IMR-90 (cell line): ENCODE measurements around the gene MAGED1. TPM values are rescaled to one million over a fixed set of nuclear protein-coding genes. Genes with fewer than 3 reads are reported as not detected.

ENCODE experiments used
- ATAC-seq: fragments of 200-7000 bp; cut with Tn5 transposase; 2 replicates; pipeline ENCODE4 v1.9.1; 2020; ENCODE audit warnings: low read depth, mild to moderate bottlenecking, moderate library complexity
- BruUV-seq: library from RNA; stranded (reverse); fragments of 400-500 nt; replicated peaks from 2 replicates; lab custom pipeline; 2021; lab: Mats Ljungman, UMichigan
- CTCF ChIA-PET: fragments of 300-600 bp; formaldehyde crosslinking; extraction: SDS; loops from one replicate; lab custom pipeline; 2021; ENCODE audit warnings: antibody characterized with exemption; lab: Yijun Ruan, JAX
- POLR2A ChIA-PET: fragments of 300-600 bp; sonication (Branson Sonifier 250); formaldehyde crosslinking; loops from one replicate; lab custom pipeline; 2022; ENCODE audit warnings: antibody characterized with exemption; ENCODE audit not compliant: unreplicated experiment; lab: Charles Lee
- DNase-seq: peaks from one replicate; pipeline ENCODE4 v3.0.0; 2013
- H2AFZ ChIP-seq: replicated peaks from 2 replicates; pipeline ENCODE3; 2013; ENCODE audit warnings: low read length, mild to moderate bottlenecking; ENCODE audit not compliant: poor library complexity
- H2AK5ac ChIP-seq: 2 replicates; pipeline ENCODE4 v1.6.1; 2013; ENCODE audit warnings: low read depth, low read length, inconsistent platforms
- H2AK9ac ChIP-seq: replicated peaks from 2 replicates; pipeline ENCODE3; 2013; ENCODE audit warnings: mild to moderate bottlenecking, low read depth, low read length, moderate library complexity; ENCODE audit not compliant: poor library complexity
- H2BK120ac ChIP-seq: 2 replicates; pipeline ENCODE4 v1.6.1; 2013; ENCODE audit warnings: low read depth, low read length, inconsistent platforms
- H2BK15ac ChIP-seq: 3 replicates; pipeline ENCODE4 v1.6.1; 2013; ENCODE audit warnings: low read depth, low read length, inconsistent platforms
- H2BK20ac ChIP-seq: 2 replicates; pipeline ENCODE4 v1.6.1; 2013; ENCODE audit warnings: low read depth, mild to moderate bottlenecking, inconsistent platforms, low read length, moderate library complexity
- H2BK5ac ChIP-seq: 2 replicates; pipeline ENCODE4 v1.6.1; 2013; ENCODE audit warnings: mild to moderate bottlenecking, low read depth, low read length, inconsistent platforms; ENCODE audit not compliant: poor library complexity, severe bottlenecking
- H3K14ac ChIP-seq: replicated peaks from 2 replicates; pipeline ENCODE4 v1.6.1; 2013; ENCODE audit warnings: low read depth, low read length, inconsistent platforms
- H3K18ac ChIP-seq: 2 replicates; pipeline ENCODE4 v1.6.1; 2013; ENCODE audit warnings: low read depth, low read length, control low read depth
- H3K23ac ChIP-seq: 2 replicates; pipeline ENCODE4 v1.6.1; 2013; ENCODE audit warnings: low read depth, low read length, inconsistent platforms
- H3K27ac ChIP-seq: 2 replicates; pipeline ENCODE4 v1.5.1; 2013; ENCODE audit warnings: mild to moderate bottlenecking, control low read depth, low read length; ENCODE audit not compliant: insufficient read depth
- H3K27me3 ChIP-seq: 2 replicates; pipeline ENCODE4 v1.6.1; 2013; ENCODE audit warnings: low read length; ENCODE audit not compliant: control insufficient read depth, insufficient read depth
- H3K36me3 ChIP-seq: 2 replicates; pipeline ENCODE4 v1.6.1; 2013; ENCODE audit warnings: low read length, mixed read lengths; ENCODE audit not compliant: control insufficient read depth, insufficient read depth
- H3K4ac ChIP-seq: 2 replicates; pipeline ENCODE4 v1.6.1; 2013; ENCODE audit warnings: low read depth, low read length, inconsistent platforms
- H3K4me1 ChIP-seq: 2 replicates; pipeline ENCODE4 v1.6.1; 2013; ENCODE audit warnings: low read length, mixed read lengths; ENCODE audit not compliant: control insufficient read depth, insufficient read depth
- H3K4me2 ChIP-seq: 2 replicates; pipeline ENCODE4 v1.6.1; 2013; ENCODE audit warnings: low read depth, mild to moderate bottlenecking, control low read depth, low read length, moderate library complexity
- H3K4me3 ChIP-seq: 2 replicates; pipeline ENCODE4 v1.5.1; 2013; ENCODE audit warnings: low read depth, mild to moderate bottlenecking, control low read depth, low read length, moderate library complexity; ENCODE audit not compliant: insufficient read depth
- H3K56ac ChIP-seq: 2 replicates; pipeline ENCODE4 v1.6.1; 2013; ENCODE audit warnings: low read length, inconsistent platforms; ENCODE audit not compliant: insufficient read depth; ENCODE audit errors: extremely low read depth
- H3K79me1 ChIP-seq, 2 experiments: 2 replicates each; pipeline ENCODE4 v1.6.1; 2013; ENCODE audit warnings: low read length in 2 of 2, inconsistent platforms in 1 of 2, low read depth in 1 of 2
- H3K9ac ChIP-seq: 2 replicates; pipeline ENCODE4 v1.6.1; 2013; ENCODE audit warnings: low read depth, low read length, control low read depth
- H3K9me1 ChIP-seq: 2 replicates; pipeline ENCODE4 v1.6.1; 2013; ENCODE audit warnings: low read length, inconsistent platforms; ENCODE audit not compliant: insufficient read depth
- H3K9me3 ChIP-seq: 2 replicates; pipeline ENCODE4 v1.6.1; 2013; ENCODE audit warnings: low read length; ENCODE audit not compliant: control insufficient read depth, insufficient read depth
- H4K20me1 ChIP-seq: 2 replicates; pipeline ENCODE4 v1.6.1; 2013; ENCODE audit warnings: low read length, inconsistent platforms; ENCODE audit not compliant: insufficient read depth
- H4K5ac ChIP-seq: 2 replicates; pipeline ENCODE4 v1.6.1; 2013; ENCODE audit warnings: mild to moderate bottlenecking, low read depth, low read length, control low read depth
- H4K8ac ChIP-seq, 2 experiments: 2 replicates each; pipeline ENCODE4 v1.6.1; 2013; ENCODE audit warnings: low read depth in 2 of 2, low read length in 2 of 2, control low read depth in 1 of 2, inconsistent platforms in 1 of 2
- H4K91ac ChIP-seq: 2 replicates; pipeline ENCODE4 v1.6.1; 2013; ENCODE audit warnings: low read depth, low read length, inconsistent platforms; ENCODE audit not compliant: insufficient read depth
- CHD1 ChIP-seq: IDR thresholded peaks from 2 replicates; pipeline ENCODE4 v1.6.1; 2012; ENCODE audit warnings: low read depth, low read length, improper control_type of control experiment
- MAFK ChIP-seq: IDR thresholded peaks from 2 replicates; pipeline ENCODE4 v1.6.1; 2012; ENCODE audit warnings: low read depth, low read length, improper control_type of control experiment
- MAZ ChIP-seq: IDR thresholded peaks from 2 replicates; pipeline ENCODE4 v1.6.1; 2012; ENCODE audit warnings: low read depth, mild to moderate bottlenecking, low read length, improper control_type of control experiment, moderate library complexity, borderline replicate concordance
- MXI1 ChIP-seq: IDR thresholded peaks from 2 replicates; pipeline ENCODE4 v1.6.1; 2012; ENCODE audit warnings: low read depth, mild to moderate bottlenecking, low read length, moderate library complexity, borderline replicate concordance
- POLR2A ChIP-seq: IDR thresholded peaks from 2 replicates; pipeline ENCODE4 v1.6.1; 2012; ENCODE audit warnings: mild to moderate bottlenecking, low read depth, low read length
- RAD21 ChIP-seq: IDR thresholded peaks from 2 replicates; pipeline ENCODE4 v1.6.1; 2012; ENCODE audit warnings: low read length, improper control_type of control experiment
- WGBS, 2 experiments: methylation state at CpG; one replicate each; pipeline versions ENCODE4 v1.1.5 to v1.1.7; 2013; ENCODE audit warnings: missing lambda C conversion rate in 2 of 2; ENCODE audit not compliant: insufficient read length in 1 of 2; ENCODE audit errors: extremely low coverage in 2 of 2; 5-methylcytosine and 5-hydroxymethylcytosine counted together
- dilution Hi-C: fragments of 300-500 bp; cut with HindIII; formaldehyde crosslinking; loops from one replicate; pipeline ENCODE4 v1.14.3; 2018; ENCODE audit warnings: low sequenced_read_pairs; ENCODE audit not compliant: unreplicated experiment
- in situ Hi-C: fragments of 300-500 bp; cut with MboI; formaldehyde crosslinking; loops from 3 replicates; pipeline ENCODE4 v1.14.3; 2019; ENCODE audit warnings: low sequenced_read_pairs, inconsistent platforms, mixed read lengths
- intact Hi-C: fragments of 100-400 bp; cut with micrococcal nuclease; formaldehyde crosslinking; loops from 2 replicates; pipeline ENCODE4 v1.10.0; 2022
- polyA plus RNA-seq, 3 experiments: library from polyadenylated mRNA; depleted of rRNA; stranded (reverse); fragments of >200 nt; gene quantifications; 2 replicates each; pipeline ENCODE4 v1.2.3, GENCODE V29; 2012; ENCODE audit warnings: low replicate concordance in 1 of 3
- total RNA-seq: library from RNA; depleted of rRNA; stranded (reverse); fragments of >200 nt; gene quantifications from 2 replicates; pipeline ENCODE4 v1.2.3, GENCODE V29; 2012
- TF ChIP-seq, protein P1 (sequence below): conservative IDR thresholded peaks from 2 replicates; pipeline ENCODE4 v1.5.1; 2012; ENCODE audit warnings: mild to moderate bottlenecking, low read depth, low read length, improper control_type of control experiment

The MAGED1 gene
- total and polyA plus RNA-seq, 2 of the 4 experiments (the other 2 are of a cell fraction) = 484 to 552 TPM

DNA sequence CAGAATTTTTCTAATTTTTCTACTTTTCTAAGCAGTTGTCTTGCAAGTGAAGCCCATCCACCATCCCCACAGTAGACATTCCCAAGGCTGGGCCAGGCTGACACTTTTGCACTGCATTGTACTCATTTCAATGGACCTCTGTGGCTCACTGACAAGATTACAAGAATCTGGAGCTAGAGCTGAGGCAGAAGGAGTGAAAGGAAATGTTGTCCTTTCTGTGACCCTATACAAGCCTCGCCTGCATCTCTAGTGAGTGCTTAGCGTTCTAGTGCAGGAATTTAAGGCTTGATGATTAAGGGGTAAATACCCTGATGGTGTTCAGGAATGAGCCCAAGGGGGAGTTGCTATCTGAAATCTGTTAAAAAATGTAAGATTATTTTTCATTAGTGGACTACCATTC, 6.3 kb downstream of the MAGED1 start:
- H3K27ac ChIP-seq = no peak overlapping the region
- H3K27me3 ChIP-seq = no peaks in the 10 kb centered on the region
- no peak overlapping the region for H3K9ac ChIP-seq
- no peak overlapping the region for H4K91ac ChIP-seq
- peaks cover 2 to 40% of the 10 kb centered on the region in 2 experiments; a peak in 3 of 4 replicates for H3K79me1 ChIP-seq
- no peak overlapping the region for H2BK120ac ChIP-seq
- ATAC-seq (peak; percentile 13), DNase-seq (peak; percentile 45)
- H3K4ac ChIP-seq = no peak overlapping the region
- in situ Hi-C loops (no loop called here), dilution Hi-C loops (no loop called here), intact Hi-C loops (loop anchor here (10.0 kb wide), 1 partner anchor 285 kb away; the partner anchor contains the start of gene CENPVL3)
- no peak overlapping the region for H3K23ac ChIP-seq
- peaks cover 20% of the 10 kb centered on the region; the same call in 1 of the 2 replicates for H3K9me1 ChIP-seq
- no peak overlapping the region for H2AK9ac ChIP-seq
- no peak overlapping the region for H2BK15ac ChIP-seq
- no peak overlapping the region for H4K5ac ChIP-seq
- H2AK5ac ChIP-seq = no peak overlapping the region
- peaks cover 55% of the 10 kb centered on the region for H3K36me3 ChIP-seq
- no peaks in the 10 kb centered on the region for H3K9me3 ChIP-seq
- H3K4me2 ChIP-seq = no peak overlapping the region
- no TSS peak for BruUV-seq
- no peak overlapping the region for H3K56ac ChIP-seq
- H3K14ac ChIP-seq = no peak overlapping the region
- ChIA-PET POLR2A (no interaction called here), CTCF (no interaction called here)
- H3K4me3 ChIP-seq = no peak overlapping the region
- no peak overlapping the region for H4K8ac ChIP-seq
- peaks cover 76% of the 10 kb centered on the region for H4K20me1 ChIP-seq
- H3K18ac ChIP-seq = no peak overlapping the region
- TF ChIP-seq MXI1 (no peak), POLR2A (no peak), CHD1 (no peak), MAZ (no peak), MAFK (no peak), RAD21 (no peak)
- TF ChIP-seq, protein P1, sequence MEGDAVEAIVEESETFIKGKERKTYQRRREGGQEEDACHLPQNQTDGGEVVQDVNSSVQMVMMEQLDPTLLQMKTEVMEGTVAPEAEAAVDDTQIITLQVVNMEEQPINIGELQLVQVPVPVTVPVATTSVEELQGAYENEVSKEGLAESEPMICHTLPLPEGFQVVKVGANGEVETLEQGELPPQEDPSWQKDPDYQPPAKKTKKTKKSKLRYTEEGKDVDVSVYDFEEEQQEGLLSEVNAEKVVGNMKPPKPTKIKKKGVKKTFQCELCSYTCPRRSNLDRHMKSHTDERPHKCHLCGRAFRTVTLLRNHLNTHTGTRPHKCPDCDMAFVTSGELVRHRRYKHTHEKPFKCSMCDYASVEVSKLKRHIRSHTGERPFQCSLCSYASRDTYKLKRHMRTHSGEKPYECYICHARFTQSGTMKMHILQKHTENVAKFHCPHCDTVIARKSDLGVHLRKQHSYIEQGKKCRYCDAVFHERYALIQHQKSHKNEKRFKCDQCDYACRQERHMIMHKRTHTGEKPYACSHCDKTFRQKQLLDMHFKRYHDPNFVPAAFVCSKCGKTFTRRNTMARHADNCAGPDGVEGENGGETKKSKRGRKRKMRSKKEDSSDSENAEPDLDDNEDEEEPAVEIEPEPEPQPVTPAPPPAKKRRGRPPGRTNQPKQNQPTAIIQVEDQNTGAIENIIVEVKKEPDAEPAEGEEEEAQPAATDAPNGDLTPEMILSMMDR = no peak
- WGBS, 2 experiments = 20% methylated on average over 2 of the region's 2 CpGs; no CpG with 5 or more reads in 1 of the 2 experiments
- no peak overlapping the region for H2BK5ac ChIP-seq
- peaks cover 12% of the 10 kb centered on the region; the same call in 1 of the 2 replicates for H3K4me1 ChIP-seq
- H2BK20ac ChIP-seq = no peak overlapping the region
- H2AFZ ChIP-seq = no peak overlapping the region
